HG03280 (cell line): ENCODE results near the gene POLR3K.

ENCODE experiments used
- ATAC-seq: cut with Tn5 transposase; IDR thresholded peaks from one replicate; pipeline ENCODE4 v1.9.1; 2021; ENCODE audit warnings: mild to moderate bottlenecking, moderate library complexity; ENCODE audit not compliant: unreplicated experiment

Gene POLR3K

DNA sequence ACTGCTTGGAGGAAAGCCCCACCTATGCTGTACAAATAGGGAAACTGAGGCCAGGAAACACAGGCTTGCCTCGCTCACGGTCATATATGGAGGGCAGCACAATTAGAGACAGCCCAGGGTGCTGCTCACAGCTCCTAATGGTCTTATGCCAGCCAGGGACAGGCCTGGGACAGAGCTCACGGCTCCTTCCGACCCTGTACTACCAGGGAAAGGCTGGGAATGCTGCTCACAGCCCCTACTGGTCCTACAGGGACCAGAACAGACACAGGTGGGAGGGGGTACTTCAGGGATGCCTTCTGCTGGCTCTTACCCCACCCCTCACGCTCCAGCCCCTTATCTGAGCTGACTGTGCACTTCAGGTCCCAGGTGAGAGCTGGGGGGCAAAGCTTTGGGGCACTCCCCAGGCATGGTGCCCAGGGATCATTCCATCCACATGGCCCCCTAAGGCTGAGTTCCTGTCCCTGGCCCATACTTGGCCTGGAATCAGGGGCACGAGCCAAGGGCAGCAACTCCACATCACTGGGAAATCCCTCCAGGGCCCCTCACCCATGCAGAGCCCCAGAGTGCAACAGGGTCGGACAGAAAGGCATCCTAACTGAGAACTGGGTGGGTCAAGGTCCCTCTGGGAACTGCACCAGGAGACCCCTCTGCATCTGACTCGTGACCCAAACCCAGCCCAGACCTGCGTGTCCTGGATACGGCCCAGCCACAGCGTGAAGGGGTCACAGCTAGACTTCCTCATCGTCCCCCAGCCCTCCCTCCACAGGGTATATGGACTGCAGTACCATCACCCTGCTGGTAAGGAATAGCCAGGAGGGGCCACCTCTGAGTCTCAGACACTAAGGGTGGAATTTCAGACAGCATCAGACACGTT lies 13.1 kb upstream of the POLR3K start:
- ATAC-seq: no peak

DNA sequence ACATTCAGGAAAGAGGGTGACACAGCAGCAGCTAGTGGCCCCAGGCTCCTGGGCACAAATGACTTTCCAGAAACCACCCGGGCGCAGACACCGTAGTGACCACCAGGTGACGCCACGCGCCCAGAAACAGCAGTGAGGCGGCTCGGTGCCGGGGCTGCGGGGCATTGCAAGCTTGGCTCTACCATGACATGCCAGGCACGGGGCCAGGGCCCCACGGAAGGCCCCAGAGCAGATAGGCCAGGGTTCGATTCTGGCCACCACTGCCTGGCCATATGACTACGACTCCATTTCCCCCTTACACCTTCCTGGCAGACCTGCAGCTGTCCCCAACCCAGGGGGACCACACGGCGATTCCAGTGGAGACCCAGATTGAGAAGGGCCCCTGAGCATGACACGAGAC lies 12.3 kb upstream of the POLR3K start:
- no peak for ATAC-seq

DNA sequence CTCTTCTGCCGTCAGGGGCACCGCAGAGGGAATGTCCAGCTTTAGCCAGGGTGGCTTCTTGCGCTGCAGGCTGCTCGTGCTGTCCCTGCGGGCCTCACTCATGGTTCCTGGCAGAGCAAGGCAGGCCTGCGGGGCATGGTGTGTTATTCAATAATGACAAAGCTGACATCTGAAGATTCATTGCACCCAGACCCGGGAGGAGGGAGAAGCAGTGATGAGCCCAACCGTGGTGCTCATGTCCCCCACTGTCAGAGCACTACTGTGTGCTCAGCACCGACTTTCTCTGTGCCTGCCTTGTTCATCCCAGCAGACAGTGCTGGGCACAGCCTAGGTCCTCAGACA lies 11.5 kb upstream of the POLR3K start:
- ATAC-seq: no peak

DNA sequence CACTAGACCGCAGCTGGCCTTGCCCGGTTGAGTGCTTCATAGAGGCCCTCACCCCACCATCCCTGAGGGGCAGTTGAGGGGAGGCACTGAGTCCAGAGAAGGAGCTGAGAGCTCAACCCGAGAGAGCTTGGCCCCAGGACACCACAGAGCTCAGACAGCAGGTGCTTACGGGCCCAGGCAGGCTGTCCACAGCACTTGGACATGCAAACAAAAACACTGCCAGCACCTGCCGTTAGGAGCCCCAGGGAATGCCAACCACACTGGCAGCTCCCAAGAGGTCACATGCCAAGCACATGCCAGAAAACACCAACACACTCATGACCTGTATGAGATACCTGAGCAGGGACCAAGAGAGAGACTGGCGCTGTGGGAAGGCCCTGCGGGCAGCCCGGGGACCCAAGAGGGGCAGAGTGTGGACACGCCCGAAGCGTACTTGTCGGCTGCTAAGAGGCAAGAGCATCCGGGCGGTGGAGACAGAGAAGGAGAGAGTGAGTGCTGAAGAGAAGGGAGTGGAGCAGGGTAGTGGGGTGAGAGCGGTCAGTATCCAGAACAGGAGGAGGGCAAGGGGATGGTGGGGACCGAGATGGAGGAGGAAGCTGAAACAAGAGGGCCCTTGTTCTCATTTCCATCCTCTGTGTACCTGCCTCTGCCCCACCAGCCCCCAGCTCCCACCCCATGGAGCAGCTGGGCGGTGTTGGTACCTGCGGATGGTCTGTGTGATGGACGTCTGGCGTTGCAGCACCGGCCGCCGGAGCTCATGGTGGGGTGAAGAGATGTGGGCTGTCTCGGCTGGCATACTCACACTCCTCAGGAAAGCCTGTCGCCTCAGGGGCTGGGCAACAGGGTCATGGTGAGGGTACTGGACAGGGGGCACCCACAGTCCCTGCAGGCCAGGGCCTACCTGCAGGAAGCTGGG lies 10.8 kb upstream of the POLR3K start:
- no peak for ATAC-seq

DNA sequence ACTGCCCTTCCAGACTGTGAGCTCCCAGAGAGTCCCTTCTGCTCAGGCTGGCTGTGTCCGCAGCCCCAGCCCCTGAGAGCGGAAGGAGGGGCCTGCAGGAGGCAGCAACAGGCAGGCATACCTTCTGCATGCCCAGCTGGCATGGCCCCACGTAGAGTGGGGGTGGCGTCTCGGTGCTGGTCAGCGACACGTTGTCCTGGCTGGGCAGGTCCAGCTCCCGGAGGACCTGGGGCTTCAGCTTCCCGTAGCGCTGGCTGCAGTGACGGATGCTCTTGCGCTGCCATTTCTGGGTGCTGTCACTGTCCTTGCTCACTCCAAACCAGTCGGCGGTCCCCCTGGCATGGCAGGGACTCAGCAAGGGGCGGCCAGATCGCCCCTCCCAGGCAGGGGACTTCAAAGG lies 10.1 kb upstream of the POLR3K start:
- no peak for ATAC-seq

DNA sequence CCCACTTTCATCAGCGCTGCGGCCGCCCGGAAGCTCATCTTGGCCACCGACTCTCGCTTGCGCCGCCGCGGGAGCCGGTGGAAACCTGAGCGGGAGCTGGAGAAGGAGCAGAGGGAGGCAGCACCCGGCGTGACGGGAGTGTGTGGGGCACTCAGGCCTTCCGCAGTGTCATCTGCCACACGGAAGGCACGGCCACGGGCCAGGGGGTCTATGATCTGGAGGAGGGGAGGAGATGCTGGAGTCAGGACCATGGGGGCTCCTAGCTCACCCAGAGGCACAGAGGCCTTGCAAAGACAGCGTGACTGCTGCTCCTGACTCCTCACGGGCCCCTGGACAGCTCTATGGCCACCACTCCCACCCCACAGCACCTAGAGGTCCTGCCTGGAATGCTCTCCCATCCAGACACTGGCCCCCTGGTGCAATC lies 9.6 kb upstream of the POLR3K start:
- no peak for ATAC-seq

DNA sequence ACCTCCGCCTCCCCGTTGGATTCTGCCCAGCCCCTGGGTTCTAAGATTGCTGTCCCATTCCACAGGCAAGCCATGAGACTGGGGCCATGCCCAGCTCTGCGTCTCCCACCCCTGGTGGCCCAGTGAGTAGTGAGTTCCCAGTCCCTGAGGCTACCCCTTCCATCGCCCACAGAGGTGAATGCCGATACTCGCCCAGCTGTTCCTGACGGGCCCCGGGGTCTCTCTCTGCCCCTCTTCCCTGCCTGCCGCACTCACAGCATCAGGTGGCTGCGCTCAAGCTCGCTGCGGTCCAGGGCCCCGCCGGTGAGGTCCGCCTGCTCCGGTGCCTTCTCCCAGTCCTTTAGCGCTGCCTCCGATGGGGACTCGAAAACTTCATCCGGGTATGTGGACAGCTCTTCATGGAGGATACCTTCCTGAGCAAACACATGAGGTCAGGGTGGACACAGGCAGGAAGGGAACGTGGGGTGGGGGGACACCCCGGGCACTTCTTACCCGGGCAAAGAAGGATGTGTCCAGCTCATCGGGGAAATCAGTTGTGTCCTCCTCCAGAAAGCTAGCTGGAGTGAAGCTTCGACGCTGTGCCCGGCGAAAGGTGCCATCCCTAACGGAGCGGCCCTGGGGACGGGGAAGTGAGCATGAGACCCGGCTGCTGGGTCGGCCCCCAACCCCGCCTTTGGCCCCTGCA lies 9.0 kb upstream of the POLR3K start:
- ATAC-seq: no peak

DNA sequence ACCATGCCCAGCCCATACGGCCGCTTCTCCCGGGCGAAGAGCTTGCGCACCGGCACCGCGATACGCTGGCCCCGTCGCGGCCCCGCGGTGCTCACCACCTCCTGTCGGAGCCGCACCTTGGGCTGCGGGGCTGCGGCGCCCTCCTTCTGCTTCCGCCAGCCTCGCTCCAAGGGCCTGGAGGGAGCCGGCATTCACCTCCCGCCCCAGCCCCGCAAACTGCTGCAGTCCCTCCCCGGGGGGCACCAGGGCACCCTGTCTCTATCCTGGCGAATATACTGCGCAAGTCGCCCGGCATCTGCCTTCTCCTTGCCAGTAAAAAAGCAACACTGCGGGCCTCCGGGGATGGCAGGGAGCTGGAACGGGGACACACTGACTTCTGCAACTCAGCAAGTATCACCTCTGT lies 8.5 kb upstream of the POLR3K start:
- no peak for ATAC-seq

DNA sequence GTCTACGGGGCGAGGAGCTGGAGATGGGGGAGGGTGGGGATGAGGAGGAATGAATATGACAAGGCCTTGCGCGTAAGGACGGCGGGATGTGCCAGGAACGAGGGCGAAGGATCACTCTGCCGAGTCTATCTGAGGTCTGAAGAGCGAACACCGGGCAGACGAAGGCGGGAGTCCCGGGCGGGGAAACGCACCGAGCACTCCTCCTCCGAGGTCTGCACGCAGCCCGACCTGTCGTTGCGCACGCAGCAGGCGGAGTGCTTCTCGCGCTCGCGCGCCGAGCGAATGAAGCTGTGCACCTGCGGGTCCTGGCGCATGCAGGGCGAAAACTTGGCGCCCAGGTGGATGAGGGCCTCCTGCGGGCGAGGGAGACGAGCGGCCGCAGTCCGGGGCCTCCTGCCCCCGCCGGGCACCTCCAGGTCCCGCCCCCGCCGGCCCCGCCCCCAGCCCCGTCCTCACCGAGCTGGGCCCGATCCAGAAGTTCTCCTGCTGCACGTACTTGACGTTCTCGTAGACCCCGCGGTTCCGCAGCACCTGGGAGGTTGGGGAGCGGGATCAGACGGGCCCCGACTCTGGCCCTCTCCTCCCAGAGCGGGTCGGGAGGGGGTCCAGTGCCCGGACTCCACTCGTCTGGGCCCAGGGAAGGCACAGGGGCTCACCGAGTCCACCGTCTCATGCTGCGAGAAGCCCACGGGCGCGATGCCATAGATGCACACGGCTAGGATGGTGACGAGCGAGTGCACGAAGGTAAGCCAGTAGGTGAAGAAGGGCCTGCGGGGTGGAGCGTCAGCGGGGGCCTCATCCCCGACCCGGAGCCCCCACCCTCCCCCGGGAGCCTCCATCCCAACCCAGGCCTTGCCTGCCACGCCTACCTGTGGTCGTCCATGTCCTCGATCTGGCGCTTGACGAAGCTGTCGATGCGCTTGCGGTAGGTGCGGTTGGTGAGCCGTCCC lies 7.8 kb upstream of the POLR3K start:
- no peak for ATAC-seq

DNA sequence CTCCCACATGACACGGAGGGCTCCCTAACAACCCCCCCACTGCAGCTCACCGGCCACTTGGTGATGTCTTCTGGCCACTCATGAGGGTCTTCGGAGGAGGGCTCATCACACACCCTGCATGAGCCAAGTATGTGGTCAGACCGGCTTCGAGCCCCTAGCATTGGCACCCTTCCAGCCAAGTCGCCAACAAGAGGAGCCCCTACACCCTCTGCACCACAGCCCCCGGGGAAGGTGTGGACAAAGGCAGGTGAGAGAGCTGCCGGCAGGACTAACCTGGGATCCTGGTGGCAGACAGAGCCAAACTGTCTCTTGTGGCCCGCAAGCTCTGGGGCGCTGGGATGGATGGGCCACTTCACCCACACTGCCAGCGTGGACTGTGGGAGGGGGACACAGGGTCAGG lies 6.8 kb upstream of the POLR3K start:
- ATAC-seq: no peak

DNA sequence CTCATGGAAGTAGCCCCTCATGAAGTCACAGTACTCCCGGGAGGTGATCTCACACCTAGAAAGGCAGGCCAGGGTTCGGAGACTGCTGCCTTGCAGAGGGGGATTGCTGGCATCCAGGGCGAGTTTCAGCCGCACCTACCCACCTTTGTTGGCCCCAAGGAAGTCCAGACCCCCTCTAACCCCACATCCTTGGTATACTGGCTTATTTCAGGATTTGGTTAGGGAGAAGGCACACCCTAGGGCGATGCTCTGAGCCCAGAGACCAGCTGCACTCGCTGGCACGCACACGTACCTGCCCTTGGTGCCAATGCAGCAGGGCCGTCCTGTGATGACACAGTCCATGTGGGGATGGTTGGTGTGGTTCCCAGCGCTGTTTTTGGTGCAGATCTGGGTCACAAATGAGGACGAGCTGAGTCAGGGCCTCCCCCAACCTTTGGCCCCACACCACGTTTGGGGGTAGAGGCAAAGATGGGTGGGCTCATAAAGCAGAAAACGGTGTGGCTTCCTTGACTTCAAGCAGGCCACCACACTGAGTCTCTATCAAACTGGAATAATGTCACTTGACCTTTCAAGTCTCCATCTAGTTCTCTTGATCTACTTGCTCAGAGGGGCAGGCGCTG lies 6.1 kb upstream of the POLR3K start:
- no peak for ATAC-seq

DNA sequence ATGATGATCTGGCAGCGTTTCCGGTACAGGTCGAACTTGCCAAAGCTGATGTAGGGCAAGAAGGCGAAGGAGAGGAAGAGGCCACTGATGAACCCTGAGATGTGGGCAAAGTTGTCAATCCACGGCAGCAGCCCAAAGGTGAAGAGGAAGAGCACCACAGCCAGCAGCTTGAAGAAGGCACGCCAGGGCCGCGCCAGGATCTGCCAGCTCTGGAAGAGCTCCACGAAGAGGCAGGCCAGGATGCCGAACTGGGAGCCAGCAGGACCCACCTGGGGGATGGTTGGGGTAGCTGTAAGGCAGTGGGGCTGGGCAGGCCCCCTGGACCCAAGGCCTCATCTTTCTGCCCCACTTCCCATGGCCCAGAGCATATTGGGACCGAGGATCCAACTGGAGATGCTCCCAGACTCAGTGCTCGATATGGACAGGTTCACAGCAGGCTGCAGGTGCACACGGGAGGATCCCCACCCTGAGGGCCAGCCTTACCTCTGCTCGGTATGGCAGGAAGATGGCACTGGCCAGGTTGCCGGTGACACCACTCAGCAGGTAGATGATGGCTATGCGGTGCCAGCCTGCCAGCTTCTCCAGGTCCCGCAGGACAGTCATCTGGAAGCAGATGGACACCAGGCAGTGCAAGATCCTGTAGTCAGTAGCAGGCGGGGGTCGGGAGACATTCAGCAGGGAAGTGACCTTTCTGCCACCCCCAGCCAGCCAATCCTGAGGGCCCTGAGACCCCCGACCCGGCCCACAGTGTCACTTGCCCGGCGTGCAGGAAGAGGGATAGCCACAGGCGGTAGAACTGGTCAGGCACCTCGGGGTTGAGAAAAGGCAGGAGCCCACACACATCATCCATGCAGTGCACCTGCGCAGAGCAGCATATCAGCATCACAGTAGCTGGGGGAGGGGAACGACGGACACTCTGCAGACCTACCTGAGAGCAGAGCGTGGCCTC lies 5.4 kb upstream of the POLR3K start:
- no peak for ATAC-seq

DNA sequence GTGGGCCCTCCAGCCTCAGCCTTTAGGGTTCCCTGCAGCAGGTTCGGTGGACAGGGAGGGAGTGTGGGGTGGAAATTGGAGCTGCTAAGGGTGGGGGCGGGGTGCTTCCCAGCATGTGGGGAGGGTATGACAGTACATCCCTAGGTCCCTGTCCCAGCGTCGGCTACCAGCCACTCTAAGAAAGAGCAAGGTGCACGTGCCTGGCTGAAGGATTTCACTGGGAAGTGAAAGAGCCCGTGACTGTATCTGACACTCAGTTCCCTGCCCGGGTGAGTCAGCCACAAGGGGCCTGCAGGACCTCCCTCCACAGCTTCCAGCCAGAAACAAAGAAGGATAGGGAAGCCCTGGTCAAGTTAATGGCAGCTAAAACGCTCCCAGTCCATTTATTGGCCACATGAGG lies 4.3 kb upstream of the POLR3K start:
- ATAC-seq: no peak

DNA sequence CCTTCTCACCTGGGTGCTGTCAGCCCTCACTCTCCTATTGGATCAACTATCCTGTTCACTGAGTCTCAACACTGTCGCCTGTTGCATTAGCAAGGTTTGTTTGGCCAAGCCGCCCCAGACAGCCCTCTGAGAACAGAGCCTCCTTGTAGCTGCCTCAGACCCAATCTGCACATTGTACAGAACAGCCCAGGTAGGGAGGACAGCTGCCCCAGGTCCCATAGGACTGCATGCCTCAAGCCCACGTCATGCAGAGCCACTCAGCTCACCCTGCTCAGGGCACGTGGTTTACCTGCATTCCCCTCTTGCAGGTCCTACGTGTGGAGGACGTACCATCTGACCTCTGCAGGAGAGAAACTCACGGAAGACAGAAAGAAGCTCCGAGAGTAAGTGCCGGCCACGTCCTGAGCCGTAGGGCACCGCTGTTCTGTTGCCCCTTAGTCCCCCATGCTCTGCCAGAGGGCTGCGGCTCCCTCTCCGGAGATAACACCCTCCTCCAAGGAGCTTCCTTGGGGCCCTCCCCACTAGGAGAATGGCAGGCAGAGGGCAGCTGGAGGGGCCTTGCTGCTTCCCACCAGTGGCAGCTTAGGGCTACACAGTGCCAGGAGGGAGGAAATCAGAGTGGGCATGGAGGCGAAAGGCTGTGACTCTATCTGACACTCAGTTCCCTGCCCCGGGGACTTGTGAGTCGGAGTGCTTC lies 3.0 kb upstream of the POLR3K start:
- no peak for ATAC-seq

DNA sequence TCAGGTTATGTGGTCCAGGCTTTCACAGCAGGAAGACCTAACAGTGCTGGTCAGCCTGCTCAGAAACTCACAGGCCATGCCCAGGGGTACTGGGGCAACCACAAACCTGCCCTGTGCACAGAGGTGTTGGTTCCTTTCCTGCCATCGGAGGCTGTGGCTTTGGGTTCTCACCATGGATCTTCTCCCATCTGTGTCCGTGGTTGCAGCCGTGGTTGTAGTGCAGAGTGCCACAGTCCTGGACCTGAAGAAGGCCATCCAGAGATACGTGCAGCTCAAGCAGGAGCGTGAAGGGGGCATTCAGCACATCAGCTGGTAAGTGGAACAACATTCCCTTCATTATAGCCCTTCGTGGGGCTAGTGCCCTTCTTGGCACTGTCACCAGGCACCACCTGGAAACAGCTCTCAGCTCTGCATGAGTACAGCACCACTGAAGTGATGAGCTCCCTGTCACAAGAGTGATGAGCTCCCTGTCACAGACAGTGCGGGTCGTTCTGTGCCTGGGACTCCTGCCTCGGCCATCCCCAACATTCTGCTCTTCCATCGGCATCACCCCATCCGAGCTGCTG lies 2.2 kb upstream of the POLR3K start:
- no peak for ATAC-seq

DNA sequence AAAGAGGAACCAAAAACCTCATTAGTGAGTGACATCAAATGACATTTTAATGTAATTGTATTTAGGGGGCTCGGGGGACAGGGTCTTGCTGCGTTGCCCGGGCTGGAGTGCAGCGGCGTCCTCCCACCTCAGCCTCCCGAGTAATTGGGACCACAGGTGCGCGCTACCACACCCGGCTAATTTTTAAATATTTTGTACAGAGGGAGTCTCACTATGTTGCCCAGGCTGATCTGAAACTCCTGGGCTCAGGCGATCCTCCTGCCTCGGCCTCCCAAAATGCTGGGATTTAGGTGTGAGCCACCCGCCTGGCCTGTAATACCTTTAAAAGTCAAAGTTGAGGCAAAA lies 801 bp upstream of the POLR3K start:
- ATAC-seq: no peak

DNA sequence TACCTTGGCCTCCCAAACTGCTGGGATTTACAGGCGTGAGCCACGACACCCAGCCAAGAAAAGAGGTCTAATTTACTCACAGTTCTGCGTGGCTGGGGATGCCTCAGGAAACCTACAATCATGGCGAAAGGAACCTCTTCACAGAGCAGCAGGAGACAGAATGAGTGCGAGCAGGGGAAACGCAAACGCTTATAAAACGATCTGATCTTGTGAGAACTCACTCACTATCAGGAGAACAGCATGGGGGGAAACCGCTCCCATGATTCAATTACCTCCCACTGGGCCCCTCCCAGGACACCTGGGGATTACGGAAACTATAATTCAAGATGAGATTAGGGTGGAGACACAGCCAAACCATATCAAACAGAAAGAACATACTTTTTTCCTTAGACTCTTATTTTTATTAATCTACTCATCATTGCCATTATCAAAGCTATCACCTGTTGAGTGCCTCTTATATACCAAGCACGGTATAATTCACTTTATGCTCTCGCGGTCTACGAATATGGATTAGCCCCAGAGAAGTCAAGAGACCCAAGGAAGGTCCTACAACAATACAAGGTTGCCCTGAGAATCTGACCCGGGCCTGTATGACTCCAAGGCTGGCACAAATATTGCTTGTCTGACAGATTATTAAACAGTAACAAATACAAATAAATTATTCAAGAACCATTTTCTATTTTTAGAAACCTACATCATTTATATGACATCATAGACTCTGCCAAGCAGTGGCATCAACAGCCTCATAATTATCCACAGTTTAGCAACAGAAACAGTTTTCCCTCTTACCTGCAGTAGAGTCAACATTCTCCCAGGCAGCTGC lies 2.4 kb downstream of the POLR3K start:
- no peak for ATAC-seq
